ENCODE measurements around the gene ZNF564.

DNA sequence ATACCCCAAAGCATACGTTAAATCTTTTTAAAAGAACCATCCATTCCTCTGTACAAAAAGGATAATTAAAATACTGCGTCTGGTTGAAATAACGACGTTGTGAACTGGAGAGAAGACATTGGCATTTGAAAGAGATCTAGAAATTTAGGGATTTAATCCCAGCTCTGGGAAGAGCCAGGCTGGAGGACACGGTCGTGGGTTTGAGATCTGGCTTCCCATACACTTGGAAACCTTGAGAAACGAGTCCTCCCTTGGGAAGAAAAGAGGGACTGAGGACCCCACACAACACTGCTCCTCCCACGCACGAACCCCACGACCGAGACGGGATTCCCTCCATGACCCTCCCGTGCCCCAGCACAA, 67.3 kb downstream of the ZNF564 start:
- TF ChIP-seq CTCF (IDR thresholded peaks at IDR 0.05) (no peak), POLR2A (IDR thresholded peaks at IDR 0.05) (no peak)

Measured in testis (tissue), 2 donors.